Ascending aorta (tissue), 2 donors: ENCODE results near the gene GUCY2C. TPM values are rescaled to one million over a fixed set of nuclear protein-coding genes. Genes with fewer than 3 reads are reported as not detected.

Source experiments
- DNase-seq, 2 donors: peaks; one replicate each; pipeline ENCODE4 v3.0.0-alpha.2; 2019; ENCODE audit warnings: low spot score in 2 of 2
- H3K27ac ChIP-seq, 2 donors: fragments of 200-600 bp; sonication (generic); one replicate each; pipeline ENCODE4 v1.5.1; 2016 to 2017; ENCODE audit warnings: mild to moderate bottlenecking in 1 of 2
- H3K27me3 ChIP-seq: fragments of 200-600 bp; sonication (generic); one replicate; pipeline ENCODE4 v1.5.1; 2017
- H3K36me3 ChIP-seq, 2 donors: fragments of 200-600 bp; sonication (generic); one replicate each; pipeline ENCODE4 v1.5.1; 2016
- H3K4me1 ChIP-seq, 2 donors: fragments of 200-600 bp; sonication (generic); one replicate each; pipeline ENCODE4 v1.5.1; 2016 to 2017; ENCODE audit warnings: mild to moderate bottlenecking in 1 of 2
- H3K4me3 ChIP-seq, 2 donors: fragments of 200-600 bp; sonication (generic); one replicate each; pipeline ENCODE4 v1.5.1; 2016 to 2017; ENCODE audit warnings: mild to moderate bottlenecking in 1 of 2
- H3K9me3 ChIP-seq, 2 donors: fragments of 200-600 bp; sonication (generic); one replicate each; pipeline ENCODE4 v1.5.1; 2016
- intact Hi-C: fragments of 100-400 bp; cut with DNase I; formaldehyde crosslinking; loops from one replicate; pipeline ENCODE4 v1.15.1; 2023
- total RNA-seq: library from RNA; depleted of rRNA; stranded (reverse); fragments of >200 nt; gene quantifications from one replicate; pipeline ENCODE4 v1.1.0, GENCODE V29; 2016
- TF ChIP-seq, protein P1 (sequence below), 3 experiments: fragments of 200-600 bp in 2 of 3; fragments of 450-650 bp in 1 of 3; sonication (generic) in 2 of 3; IDR thresholded peaks; one replicate each; pipeline ENCODE4 v1.5.1; 2016 to 2019; ENCODE audit warnings: antibody characterized with exemption in 3 of 3, mild to moderate bottlenecking in 1 of 3, moderate library complexity in 1 of 3

The GUCY2C gene
- total RNA-seq, 1 donor from 2014 or later = not detected

DNA sequence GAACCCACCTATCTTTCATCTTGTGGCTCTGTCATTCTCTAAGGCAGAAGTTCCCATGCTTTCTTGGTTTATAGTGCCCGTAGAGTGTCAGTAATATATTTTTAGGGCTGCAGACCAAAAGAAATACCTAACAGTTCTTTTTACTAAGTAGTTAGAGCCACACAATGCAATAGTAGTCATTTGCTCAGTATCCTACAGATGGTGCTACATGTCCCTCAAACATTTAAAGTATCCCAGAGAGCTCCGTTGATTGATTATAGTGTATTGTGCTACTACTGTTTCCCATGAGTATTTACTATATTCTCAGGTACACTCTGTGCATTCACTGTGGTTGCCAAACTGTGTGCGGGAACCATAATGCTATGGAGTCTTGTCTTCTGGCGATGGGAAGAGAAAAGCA, 124.0 kb downstream of the GUCY2C start:
- Histone ChIP-seq H3K36me3 (no peaks in the 10 kb centered on the region), H3K4me1 (no peaks in the 10 kb centered on the region), H3K9me3 (peaks cover 0 to 20% of the 10 kb centered on the region in 2 donors), H3K27me3 (no peaks in the 10 kb centered on the region), H3K4me3 (no peak overlapping the region), H3K27ac (no peak overlapping the region)
- no peak for DNase-seq
- TF ChIP-seq, protein P1, sequence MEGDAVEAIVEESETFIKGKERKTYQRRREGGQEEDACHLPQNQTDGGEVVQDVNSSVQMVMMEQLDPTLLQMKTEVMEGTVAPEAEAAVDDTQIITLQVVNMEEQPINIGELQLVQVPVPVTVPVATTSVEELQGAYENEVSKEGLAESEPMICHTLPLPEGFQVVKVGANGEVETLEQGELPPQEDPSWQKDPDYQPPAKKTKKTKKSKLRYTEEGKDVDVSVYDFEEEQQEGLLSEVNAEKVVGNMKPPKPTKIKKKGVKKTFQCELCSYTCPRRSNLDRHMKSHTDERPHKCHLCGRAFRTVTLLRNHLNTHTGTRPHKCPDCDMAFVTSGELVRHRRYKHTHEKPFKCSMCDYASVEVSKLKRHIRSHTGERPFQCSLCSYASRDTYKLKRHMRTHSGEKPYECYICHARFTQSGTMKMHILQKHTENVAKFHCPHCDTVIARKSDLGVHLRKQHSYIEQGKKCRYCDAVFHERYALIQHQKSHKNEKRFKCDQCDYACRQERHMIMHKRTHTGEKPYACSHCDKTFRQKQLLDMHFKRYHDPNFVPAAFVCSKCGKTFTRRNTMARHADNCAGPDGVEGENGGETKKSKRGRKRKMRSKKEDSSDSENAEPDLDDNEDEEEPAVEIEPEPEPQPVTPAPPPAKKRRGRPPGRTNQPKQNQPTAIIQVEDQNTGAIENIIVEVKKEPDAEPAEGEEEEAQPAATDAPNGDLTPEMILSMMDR (IDR thresholded peaks at IDR 0.05) = no peak
- intact Hi-C loops = no loop called here

DNA sequence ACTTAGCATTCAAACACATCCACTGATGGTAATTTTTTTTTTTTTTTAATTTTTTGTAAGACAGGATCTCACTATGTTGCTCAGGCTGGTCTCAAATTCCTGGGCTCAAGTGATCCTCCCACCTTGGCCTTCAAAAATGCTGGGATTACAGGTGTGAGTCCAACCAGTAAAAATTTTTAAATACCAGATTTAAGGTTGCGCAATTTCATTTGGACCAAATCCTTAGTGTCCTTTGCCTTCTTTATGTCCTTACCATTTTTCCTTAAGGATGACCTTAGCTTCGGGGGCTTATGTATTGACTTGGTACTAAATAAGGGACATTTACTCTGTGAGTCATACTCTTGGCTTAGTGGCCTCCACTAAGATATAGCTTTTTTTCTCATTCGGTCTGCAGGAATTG, 124.6 kb downstream of the GUCY2C start:
- no peak for DNase-seq
- intact Hi-C loops = no loop called here
- Histone ChIP-seq H3K36me3 (no peaks in the 10 kb centered on the region), H3K27ac (no peak overlapping the region), H3K27me3 (no peaks in the 10 kb centered on the region), H3K4me3 (no peak overlapping the region), H3K9me3 (peaks cover 0 to 20% of the 10 kb centered on the region in 2 donors), H3K4me1 (no peaks in the 10 kb centered on the region)
- TF ChIP-seq, protein P1 (IDR thresholded peaks at IDR 0.05) = no peak

DNA sequence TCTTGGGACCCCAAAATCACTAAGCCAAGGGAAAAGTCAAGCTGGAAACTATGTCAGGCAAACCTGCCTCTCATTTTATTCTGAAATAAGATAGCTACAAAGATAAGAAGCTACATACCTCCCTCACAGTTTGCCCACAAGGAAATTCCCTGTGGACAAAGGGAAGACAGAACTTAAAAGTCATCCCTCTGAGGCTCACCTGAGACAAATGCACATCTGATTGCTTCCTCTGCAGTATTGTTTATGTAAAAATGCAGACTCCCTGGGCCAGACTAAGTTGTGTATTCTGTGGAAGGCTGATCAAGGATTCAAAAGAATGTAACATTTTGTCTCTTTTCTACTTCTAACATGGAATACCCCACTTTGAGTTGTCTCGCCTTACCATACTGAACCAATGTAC, 126.2 kb downstream of the GUCY2C start:
- TF ChIP-seq, protein P1 (IDR thresholded peaks at IDR 0.05) = no peak
- Histone ChIP-seq H3K4me1 (no peaks in the 10 kb centered on the region), H3K36me3 (no peaks in the 10 kb centered on the region), H3K27me3 (no peaks in the 10 kb centered on the region), H3K4me3 (no peak overlapping the region), H3K9me3 (peaks cover 0 to 16% of the 10 kb centered on the region in 2 donors), H3K27ac (no peak overlapping the region)
- intact Hi-C loops = no loop called here
- no peak for DNase-seq

DNA sequence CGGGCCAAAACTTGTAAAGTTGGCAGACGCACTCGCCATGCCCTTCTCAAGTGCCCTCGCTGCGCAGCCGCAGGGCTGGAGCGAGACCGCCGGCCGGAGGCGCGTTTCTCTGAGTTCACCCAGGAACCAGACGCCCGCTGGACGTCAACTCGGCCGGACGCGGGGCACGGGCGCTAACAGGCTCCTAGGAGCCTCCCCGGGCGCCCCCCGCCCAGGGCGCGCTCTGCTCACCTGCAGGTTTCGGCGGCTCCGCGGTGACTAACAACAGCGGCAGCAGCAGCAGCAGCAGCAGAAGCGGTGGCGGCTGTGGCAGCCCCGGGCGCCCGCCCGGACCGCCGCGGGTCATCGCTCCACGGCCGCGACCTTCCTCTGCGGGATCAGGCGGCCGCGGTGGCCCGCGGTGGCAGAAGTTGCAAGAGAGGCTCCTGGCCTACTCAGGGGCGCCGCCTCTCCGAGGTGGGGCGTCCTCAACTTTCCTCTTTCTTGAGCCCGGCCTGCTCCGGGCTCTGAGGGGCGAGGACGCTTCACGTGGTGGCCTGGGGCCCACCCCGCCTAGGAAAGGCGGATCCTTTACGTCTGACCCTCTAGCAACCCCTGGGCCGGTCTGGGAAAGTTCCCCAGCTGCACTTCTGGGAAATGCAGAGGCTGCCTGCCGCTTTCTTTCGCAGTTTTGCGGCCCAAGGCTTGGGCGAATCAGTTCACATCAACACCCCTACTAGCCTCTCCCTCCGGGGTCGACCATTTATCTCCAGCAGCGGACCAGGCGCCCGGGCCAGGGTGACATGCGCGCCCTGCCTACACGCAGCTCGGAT, 128.8 kb downstream of the GUCY2C start, which contains the start of gene PLBD1:
Gene PLBD1 (minus strand): TSS at position 533 of the 812 bp plus-strand sequence. CDS start 187 bp downstream, at position 346.
- Histone ChIP-seq H3K4me3 (peak within 1 kb of the TSS; percentile 58 to 78), H3K36me3 (no peaks in the 10 kb centered on the region), H3K27ac (peak within 1 kb of the TSS; percentile 58 to 71), H3K27me3 (no peaks in the 10 kb centered on the region), H3K4me1 (no peaks in the 10 kb centered on the region), H3K9me3 (peaks cover 0 to 3% of the 10 kb centered on the region in 2 donors)
- peak in 1 of 2 donors; percentile 74 for DNase-seq
- TF ChIP-seq, protein P1 (IDR thresholded peaks at IDR 0.05) = peak in 1 of 3 experiments; percentile 2
- intact Hi-C loops = no loop called here

DNA sequence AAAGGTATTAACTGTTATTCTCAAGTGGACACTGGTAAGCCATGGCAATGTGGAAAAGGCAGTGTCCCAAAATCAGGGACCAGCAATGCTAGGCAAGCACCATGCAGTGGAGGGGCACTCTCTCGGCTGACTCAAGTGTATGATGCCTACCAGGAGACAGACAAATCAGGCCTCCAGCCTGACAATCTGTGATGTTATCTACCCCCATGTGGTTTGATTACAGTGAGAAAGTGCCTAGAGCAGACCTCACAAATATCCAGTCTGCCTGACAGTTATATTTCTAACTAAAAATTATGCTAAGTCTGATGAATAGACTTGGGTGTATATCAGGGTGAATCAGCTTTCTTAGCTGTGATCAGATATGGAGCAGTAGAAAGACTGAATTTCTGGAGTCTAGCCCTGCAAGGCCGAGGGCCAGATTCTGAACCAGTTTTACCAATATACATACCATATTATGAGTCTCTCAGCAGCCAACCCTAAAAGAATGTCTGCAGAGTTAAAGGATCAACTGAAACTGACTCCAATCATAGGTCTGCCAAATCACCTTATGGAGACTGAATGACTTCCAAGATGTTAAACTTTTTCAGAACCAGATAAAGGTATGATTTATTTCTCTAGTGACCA, 132.0 kb downstream of the GUCY2C start:
- no peak for DNase-seq
- no peak overlapping the region for H3K4me3 ChIP-seq
- H3K36me3 ChIP-seq = no peaks in the 10 kb centered on the region
- H3K4me1 ChIP-seq = no peaks in the 10 kb centered on the region
- no peaks in the 10 kb centered on the region for H3K27me3 ChIP-seq
- no peak overlapping the region for H3K27ac ChIP-seq
- TF ChIP-seq, protein P1 (IDR thresholded peaks at IDR 0.05) = no peak
- H3K9me3 ChIP-seq = peaks cover 0 to 3% of the 10 kb centered on the region in 2 donors
- intact Hi-C loops = no loop called here
